GM18517 (cell line): ENCODE measurements around the gene MS4A18.

Experiments used
- ATAC-seq: cut with Tn5 transposase; IDR thresholded peaks from one replicate; pipeline ENCODE4 v1.9.1; 2021; ENCODE audit warnings: mild to moderate bottlenecking, moderate library complexity; ENCODE audit not compliant: unreplicated experiment

The MS4A18 gene

DNA sequence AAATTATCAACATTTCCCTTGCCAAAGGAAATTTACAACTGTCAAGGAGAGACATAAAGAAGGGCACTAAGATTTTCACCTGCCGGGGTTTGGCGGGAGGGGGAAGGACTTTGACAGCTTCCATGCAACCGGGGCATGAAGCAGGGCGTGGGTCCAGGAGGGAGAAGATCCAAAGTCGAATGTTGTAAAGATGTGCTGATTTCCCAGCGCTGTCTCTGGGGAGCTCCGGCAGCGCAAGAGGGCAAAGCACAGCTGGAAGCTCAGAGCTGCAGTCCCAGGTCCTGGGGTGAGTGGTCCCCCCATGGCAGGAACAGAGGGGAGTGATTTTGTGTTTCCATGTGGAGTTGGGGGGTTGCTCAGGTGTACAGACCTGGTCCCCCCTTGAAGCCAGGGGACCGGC lies 60.6 kb downstream of the MS4A18 start, which contains the start of gene MS4A10:
MS4A10 (plus strand) TSS at position 198 of the 400 bp plus-strand sequence. CDS start 5,003 bp downstream, outside the sequence.
- no peak for ATAC-seq

GRCh38 chr11:60785806-60786361 lies 61.4 kb downstream of the MS4A18 start:
- no peak for ATAC-seq

GRCh38 chr11:60786811-60787567 lies 62.5 kb downstream of the MS4A18 start:
- ATAC-seq: no peak

DNA sequence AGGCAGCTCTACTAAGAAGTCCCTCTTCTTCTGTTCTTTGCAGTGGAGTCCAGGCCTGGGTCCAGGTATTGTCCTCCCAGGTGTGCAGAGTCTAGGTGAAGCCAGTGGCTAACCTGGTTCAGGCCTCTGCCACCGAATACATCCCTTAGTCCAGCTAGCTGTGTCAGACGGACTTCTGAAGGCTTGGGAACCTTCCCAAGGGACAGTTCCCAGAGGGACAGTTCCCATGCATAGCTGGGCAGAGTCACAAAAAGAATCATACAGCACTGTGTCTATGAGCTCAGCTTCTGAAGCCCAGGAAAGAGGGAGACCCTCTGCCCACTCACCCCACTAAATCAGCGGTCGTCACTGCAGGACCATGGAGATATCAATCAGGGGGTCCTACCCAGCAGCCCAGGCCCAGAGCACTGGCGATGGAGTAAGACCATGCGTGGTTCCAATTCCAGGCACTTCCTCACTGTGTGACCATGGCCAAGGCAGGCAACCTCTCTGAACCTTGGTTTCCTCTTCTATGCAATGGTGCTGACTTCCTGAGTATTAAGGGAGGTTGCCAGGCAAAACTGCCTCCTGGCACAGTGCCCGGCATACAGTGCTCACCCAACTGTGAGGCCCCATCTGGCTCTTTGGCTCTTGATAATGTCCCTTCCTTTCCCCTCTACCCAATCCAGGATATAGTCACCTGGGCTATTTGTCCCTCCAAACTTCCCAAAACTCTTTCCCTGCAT lies 64.0 kb downstream of the MS4A18 start:
- ATAC-seq: no peak

DNA sequence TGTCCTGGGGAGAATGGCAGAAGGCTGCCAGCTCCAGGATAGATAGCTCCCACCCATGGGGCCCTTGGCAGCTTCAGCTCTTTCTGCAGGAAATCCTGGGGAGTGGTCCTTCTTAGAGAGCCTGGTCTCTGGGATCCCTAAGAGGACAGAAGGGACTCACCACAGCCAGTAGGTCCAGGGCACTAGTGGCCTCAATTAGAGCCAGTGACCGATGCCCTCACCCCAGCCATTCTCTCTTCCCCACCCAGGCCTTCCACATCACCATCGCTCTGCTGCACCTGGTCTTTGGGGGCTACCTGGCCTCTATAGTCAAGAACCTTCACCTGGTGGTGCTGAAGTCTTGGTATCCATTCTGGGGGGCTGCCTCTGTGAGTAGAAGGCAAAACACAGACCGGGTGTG lies 66.2 kb downstream of the MS4A18 start:
- no peak for ATAC-seq

- ATAC-seq: no peak
Observed at GRCh38 chr11:60791153-60791933, 66.8 kb downstream of the MS4A18 start.

DNA sequence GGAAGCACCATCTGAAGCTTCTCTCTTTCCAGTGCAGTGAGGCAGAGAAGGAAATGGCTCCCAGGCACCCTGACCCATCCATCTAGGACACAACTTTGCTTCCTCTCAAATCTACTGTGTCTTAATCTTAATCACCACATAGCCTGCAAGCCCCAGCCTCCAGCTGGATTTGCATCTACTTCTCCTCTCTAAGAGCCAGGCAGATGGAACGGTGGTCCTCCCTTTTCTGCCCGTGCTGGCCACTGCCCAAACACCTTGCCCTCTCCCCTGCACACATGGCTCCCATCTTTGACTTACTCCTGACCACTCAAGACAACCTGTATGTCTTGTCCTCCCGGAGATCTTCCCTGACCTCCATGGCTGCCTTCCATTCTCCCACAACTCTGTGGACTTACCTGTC lies 68.0 kb downstream of the MS4A18 start:
- no peak for ATAC-seq
